HepG2 (cell line): ENCODE measurements around the gene IL10RA. TPM values are rescaled to one million over a fixed set of nuclear protein-coding genes. Genes with fewer than 3 reads are reported as not detected.

Experiments
- ATAC-seq: fragments of 200-7000 bp; cut with Tn5 transposase; 3 replicates; pipeline ENCODE4 v1.9.1; 2020; ENCODE audit warnings: mild to moderate bottlenecking, moderate library complexity
- BruUV-seq: library from RNA; stranded (reverse); fragments of 400-500 nt; replicated peaks from 2 replicates; lab custom pipeline; 2021; lab: Mats Ljungman, UMichigan
- CTCF ChIA-PET: fragments of 300-600 bp; formaldehyde crosslinking; extraction: SDS; loops from one replicate; lab custom pipeline; 2021; ENCODE audit warnings: low total read pairs, inconsistent platforms, low intra/inter-chr PET ratio; lab: Yijun Ruan, JAX
- POLR2A ChIA-PET: fragments of 350-600 bp; sonication (Branson Sonifier 250); formaldehyde crosslinking; loops from one replicate; lab custom pipeline; 2020; ENCODE audit warnings: antibody characterized with exemption, inconsistent platforms; lab: Yijun Ruan, JAX
- DNase-seq: peaks from one replicate; pipeline ENCODE4 v3.0.0-alpha.2; 2015; ENCODE audit warnings: low spot score
- FAIRE-seq: peaks from 3 replicates; lab custom pipeline; 2011; peaks lifted over from hg19 to GRCh38; lab: Jason Lieb, UNC
- H2AFZ ChIP-seq: one replicate; pipeline ENCODE4 v1.6.1; 2011; ENCODE audit warnings: low read length, inconsistent platforms
- H3K27ac ChIP-seq: fragments of 300-600 bp; 3 replicates; pipeline ENCODE4 v1.8.0; 2011; ENCODE audit warnings: mixed run types, mild to moderate bottlenecking, mixed read lengths, low read length, inconsistent platforms; ENCODE audit not compliant: insufficient read depth; ENCODE audit errors: extremely low read length
- H3K27me3 ChIP-seq, 2 experiments: fragments of 200-600 bp in 1 of 2; 2 replicates in 1 of 2; 3 replicates in 1 of 2; pipeline versions ENCODE4 v1.6.0 to v1.8.0; 2011; ENCODE audit warnings: low read length in 2 of 2, mild to moderate bottlenecking in 2 of 2, moderate library complexity in 2 of 2, inconsistent platforms in 1 of 2; ENCODE audit not compliant: insufficient read depth in 2 of 2, control insufficient read depth in 1 of 2
- H3K36me3 ChIP-seq, 2 experiments: fragments of 200-600 bp in 1 of 2; replicated peaks in 1 of 2; 2 replicates in 1 of 2; 3 replicates in 1 of 2; pipeline versions ENCODE4 v1.5.1 to v1.8.0; 2011; ENCODE audit warnings: low read length in 2 of 2, inconsistent platforms in 1 of 2; ENCODE audit not compliant: insufficient read depth in 2 of 2, control insufficient read depth in 1 of 2
- H3K4me1 ChIP-seq: 2 replicates; pipeline ENCODE4 v1.5.1; 2012; ENCODE audit warnings: low read length, inconsistent platforms; ENCODE audit not compliant: insufficient read depth
- H3K4me2 ChIP-seq: 2 replicates; pipeline ENCODE4 v1.6.0; 2011; ENCODE audit warnings: low read depth, low read length, inconsistent platforms
- H3K4me3 ChIP-seq, 3 experiments: fragments of 200-600 bp in 1 of 3; sonication (generic), shearing (Covaris generic) in 1 of 3; replicated peaks in 1 of 3; 2 replicates each; pipeline ENCODE4 v1.5.1; 2011 to 2016; ENCODE audit warnings: low read length in 3 of 3, inconsistent platforms in 2 of 3, low read depth in 2 of 3, mild to moderate bottlenecking in 2 of 3, control low read depth in 1 of 3, mixed read lengths in 1 of 3; ENCODE audit not compliant: insufficient read depth in 1 of 3
- H3K79me2 ChIP-seq: one replicate; pipeline ENCODE4 v1.6.1; 2011; ENCODE audit warnings: low read length, inconsistent platforms; ENCODE audit not compliant: insufficient read depth
- H3K9ac ChIP-seq: 2 replicates; pipeline ENCODE4 v1.6.0; 2011; ENCODE audit warnings: mild to moderate bottlenecking, low read depth, low read length, inconsistent platforms; ENCODE audit not compliant: insufficient read depth
- H3K9me3 ChIP-seq: 2 replicates; pipeline ENCODE4 v1.5.1; 2012; ENCODE audit warnings: mild to moderate bottlenecking, low read length
- H4K20me1 ChIP-seq: 2 replicates; pipeline ENCODE4 v1.6.0; 2011; ENCODE audit warnings: inconsistent platforms, mild to moderate bottlenecking, low read length, moderate library complexity; ENCODE audit not compliant: insufficient read depth
- BRCA1 ChIP-seq: sonication (generic); formaldehyde crosslinking; IDR thresholded peaks from 2 replicates; pipeline ENCODE4 v1.4.0; 2020; ENCODE audit warnings: missing genetic modification reagents
- GZF1 ChIP-seq: sonication (generic); formaldehyde crosslinking; IDR thresholded peaks from 2 replicates; pipeline ENCODE4 v1.5.1; 2020; ENCODE audit warnings: mild to moderate bottlenecking, missing genetic modification reagents
- HES4 ChIP-seq: sonication (generic); formaldehyde crosslinking; IDR thresholded peaks from 2 replicates; pipeline ENCODE4 v1.9.0; 2021; ENCODE audit warnings: mild to moderate bottlenecking, missing genetic modification reagents, borderline replicate concordance
- HNRNPH1 ChIP-seq: fragments of 200-400 bp; formaldehyde crosslinking; optimal IDR thresholded peaks from 2 replicates; pipeline ENCODE3; 2017; ENCODE audit warnings: mild to moderate bottlenecking, low read depth, low read length
- KAT7 ChIP-seq: IDR thresholded peaks from 2 replicates; pipeline ENCODE4 v1.6.1; 2018; ENCODE audit warnings: borderline replicate concordance, missing compliant biosample characterization
- MAFF ChIP-seq: IDR thresholded peaks from 2 replicates; pipeline ENCODE4 v1.6.1; 2011; ENCODE audit warnings: low read depth, low read length, improper control_type of control experiment
- MBD4 ChIP-seq: IDR thresholded peaks from 2 replicates; pipeline ENCODE4 v1.6.1; 2012; ENCODE audit warnings: low read length, inconsistent platforms, borderline replicate concordance
- NCOR1 ChIP-seq: fragments of 200-600 bp; sonication (generic); IDR thresholded peaks from 2 replicates; pipeline ENCODE4 v1.7.0; 2017; ENCODE audit warnings: antibody characterized with exemption, low read length, borderline replicate concordance
- SSRP1 ChIP-seq: IDR thresholded peaks from 2 replicates; pipeline ENCODE4 v1.6.1; 2016; ENCODE audit warnings: control low read depth
- TBX3 ChIP-seq: fragments of 450-650 bp; IDR thresholded peaks from 2 replicates; pipeline ENCODE4 v1.6.1; 2017; ENCODE audit warnings: antibody characterized with exemption, mild to moderate bottlenecking, inconsistent platforms, borderline replicate concordance
- ZNF326 ChIP-seq: sonication (generic); formaldehyde crosslinking; IDR thresholded peaks from 2 replicates; pipeline ENCODE4 v1.4.0; 2020; ENCODE audit warnings: missing genetic modification reagents, borderline replicate concordance
- ZNF331 ChIP-seq: sonication (generic); formaldehyde crosslinking; IDR thresholded peaks from 2 replicates; pipeline ENCODE4 v1.4.0; 2020; ENCODE audit warnings: missing genetic modification reagents
- ZNF354B ChIP-seq: sonication (generic); formaldehyde crosslinking; IDR thresholded peaks from 2 replicates; pipeline ENCODE4 v1.8.0; 2022; ENCODE audit warnings: mild to moderate bottlenecking, missing genetic modification reagents
- ZNF468 ChIP-seq: sonication (generic); formaldehyde crosslinking; IDR thresholded peaks from 2 replicates; pipeline ENCODE4 v1.8.0; 2022; ENCODE audit warnings: mild to moderate bottlenecking, moderate library complexity, missing genetic modification reagents
- ZZZ3 ChIP-seq: sonication (generic); formaldehyde crosslinking; IDR thresholded peaks from 2 replicates; pipeline ENCODE4 v1.4.0; 2020; ENCODE audit warnings: missing genetic modification reagents, mild to moderate bottlenecking, borderline replicate concordance
- WGBS: methylation state at CpG from one replicate; pipeline ENCODE4 v1.1.6; 2017; ENCODE audit warnings: low lambda C conversion rate; 5-methylcytosine and 5-hydroxymethylcytosine counted together
- in situ Hi-C: cut with HindIII; loops from 2 replicates; pipeline ENCODE4 v1.10.0; 2017; ENCODE audit warnings: low pct_unique_long_range_greater_than_20kb; ENCODE audit not compliant: extremely low pct_ligation_motif_present
- intact Hi-C: fragments of 100-400 bp; cut with micrococcal nuclease; formaldehyde crosslinking; loops from one replicate; pipeline ENCODE4 v1.10.0; 2022; ENCODE audit not compliant: unreplicated experiment
- polyA plus RNA-seq, 8 experiments: library from polyadenylated mRNA; depleted of rRNA in 3 of 8; stranded (reverse) in 7 of 8; unstranded in 1 of 8; fragments of >200 nt; fragmentation: Illumina TruSeq in 4 of 8; extraction: Trizol in 4 of 8; gene quantifications; 2 replicates each; pipeline versions ENCODE4 v1.2.1 to v1.2.3, GENCODE V29; 2011 to 2016; ENCODE audit warnings: low read depth in 4 of 8, missing spikeins in 1 of 8, mixed read lengths in 1 of 8; ENCODE audit not compliant: insufficient read depth in 1 of 8
- total RNA-seq, 5 experiments: library from RNA; depleted of rRNA; stranded (reverse); fragments of >200 nt; fragmentation: Illumina TruSeq; extraction: Trizol; gene quantifications; 2 replicates each; pipeline ENCODE4 v1.2.3, GENCODE V29; 2016; ENCODE audit warnings: low read depth in 1 of 5
- TF ChIP-seq, protein P1 (sequence below): sonication (generic); formaldehyde crosslinking; IDR thresholded peaks from 2 replicates; pipeline ENCODE4 v1.4.0; 2020; ENCODE audit warnings: missing genetic modification reagents

The IL10RA gene
- total and polyA plus RNA-seq, 2 of the 13 experiments (the other 11 are each of a cell fraction or from before 2014, with no cell fraction given) = not detected

DNA sequence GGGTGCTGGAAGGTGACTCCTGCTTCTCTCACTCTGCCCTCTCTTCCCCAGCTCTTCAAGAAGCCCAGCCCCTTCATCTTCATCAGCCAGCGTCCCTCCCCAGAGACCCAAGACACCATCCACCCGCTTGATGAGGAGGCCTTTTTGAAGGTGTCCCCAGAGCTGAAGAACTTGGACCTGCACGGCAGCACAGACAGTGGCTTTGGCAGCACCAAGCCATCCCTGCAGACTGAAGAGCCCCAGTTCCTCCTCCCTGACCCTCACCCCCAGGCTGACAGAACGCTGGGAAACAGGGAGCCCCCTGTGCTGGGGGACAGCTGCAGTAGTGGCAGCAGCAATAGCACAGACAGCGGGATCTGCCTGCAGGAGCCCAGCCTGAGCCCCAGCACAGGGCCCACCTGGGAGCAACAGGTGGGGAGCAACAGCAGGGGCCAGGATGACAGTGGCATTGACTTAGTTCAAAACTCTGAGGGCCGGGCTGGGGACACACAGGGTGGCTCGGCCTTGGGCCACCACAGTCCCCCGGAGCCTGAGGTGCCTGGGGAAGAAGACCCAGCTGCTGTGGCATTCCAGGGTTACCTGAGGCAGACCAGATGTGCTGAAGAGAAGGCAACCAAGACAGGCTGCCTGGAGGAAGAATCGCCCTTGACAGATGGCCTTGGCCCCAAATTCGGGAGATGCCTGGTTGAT is 12.6 kb downstream of the IL10RA start:
- no peaks in the 10 kb centered on the region for H3K4me1 ChIP-seq
- in situ Hi-C loops = no loop called here
- peaks cover under 1 to 13% of the 10 kb centered on the region in 2 experiments; a peak in 2 of 5 replicates for H3K27me3 ChIP-seq
- ATAC-seq (no peak), FAIRE-seq (no peak), DNase-seq (no peak)
- H3K36me3 ChIP-seq = no peaks in the 10 kb centered on the region
- no peak overlapping the region for H3K27ac ChIP-seq
- 22% methylated on average over 8 of the region's 10 CpGs for WGBS
- BruUV-seq = no TSS peak
- no peaks in the 10 kb centered on the region for H3K79me2 ChIP-seq
- H3K4me2 ChIP-seq = no peak overlapping the region
- H3K9ac ChIP-seq = no peak overlapping the region
- intact Hi-C loops = no loop called here
- no peaks in the 10 kb centered on the region for H3K9me3 ChIP-seq
- H4K20me1 ChIP-seq = no peaks in the 10 kb centered on the region
- H3K4me3 ChIP-seq = no peak overlapping the region
- ChIA-PET POLR2A (no interaction called here), CTCF (no interaction called here)
- no peak overlapping the region for H2AFZ ChIP-seq
- no peak for TF ChIP-seq BRCA1 (CRISPR knock-in tag)
- no peak for TF ChIP-seq ZNF354B
- TF ChIP-seq TBX3 = no peak
- no peak for TF ChIP-seq MAFF
- no peak for TF ChIP-seq ZNF331 (CRISPR knock-in tag)
- no peak for TF ChIP-seq MBD4
- no peak for TF ChIP-seq SSRP1 (CRISPR knock-in tag)
- no peak for TF ChIP-seq ZNF326 (CRISPR knock-in tag)
- TF ChIP-seq ZNF468 = no peak
- TF ChIP-seq HES4 (CRISPR knock-in tag) = no peak
- no peak for TF ChIP-seq GZF1 (CRISPR knock-in tag)
- TF ChIP-seq NCOR1 = no peak
- TF ChIP-seq KAT7 (CRISPR knock-in tag) = no peak
- TF ChIP-seq HNRNPH1 = no peak
- TF ChIP-seq, protein P1, sequence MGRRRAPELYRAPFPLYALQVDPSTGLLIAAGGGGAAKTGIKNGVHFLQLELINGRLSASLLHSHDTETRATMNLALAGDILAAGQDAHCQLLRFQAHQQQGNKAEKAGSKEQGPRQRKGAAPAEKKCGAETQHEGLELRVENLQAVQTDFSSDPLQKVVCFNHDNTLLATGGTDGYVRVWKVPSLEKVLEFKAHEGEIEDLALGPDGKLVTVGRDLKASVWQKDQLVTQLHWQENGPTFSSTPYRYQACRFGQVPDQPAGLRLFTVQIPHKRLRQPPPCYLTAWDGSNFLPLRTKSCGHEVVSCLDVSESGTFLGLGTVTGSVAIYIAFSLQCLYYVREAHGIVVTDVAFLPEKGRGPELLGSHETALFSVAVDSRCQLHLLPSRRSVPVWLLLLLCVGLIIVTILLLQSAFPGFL (CRISPR knock-in tag) = no peak
- TF ChIP-seq ZZZ3 (CRISPR knock-in tag) = no peak
